HTR-8/SVneo (cell line): ENCODE results near the gene DALRD3.
A peak's percentile ranks its signal among the peaks of the same experiment; 100 is the strongest.

Experiments used
- DNase-seq: peaks from one replicate; pipeline ENCODE4 v3.0.0; 2011; ENCODE audit warnings: low spot score, mixed read lengths; ENCODE audit not compliant: insufficient read length
- FAIRE-seq: peaks from 2 replicates; lab custom pipeline; 2011; peaks lifted over from hg19 to GRCh38; lab: Jason Lieb, UNC

The DALRD3 gene

DNA sequence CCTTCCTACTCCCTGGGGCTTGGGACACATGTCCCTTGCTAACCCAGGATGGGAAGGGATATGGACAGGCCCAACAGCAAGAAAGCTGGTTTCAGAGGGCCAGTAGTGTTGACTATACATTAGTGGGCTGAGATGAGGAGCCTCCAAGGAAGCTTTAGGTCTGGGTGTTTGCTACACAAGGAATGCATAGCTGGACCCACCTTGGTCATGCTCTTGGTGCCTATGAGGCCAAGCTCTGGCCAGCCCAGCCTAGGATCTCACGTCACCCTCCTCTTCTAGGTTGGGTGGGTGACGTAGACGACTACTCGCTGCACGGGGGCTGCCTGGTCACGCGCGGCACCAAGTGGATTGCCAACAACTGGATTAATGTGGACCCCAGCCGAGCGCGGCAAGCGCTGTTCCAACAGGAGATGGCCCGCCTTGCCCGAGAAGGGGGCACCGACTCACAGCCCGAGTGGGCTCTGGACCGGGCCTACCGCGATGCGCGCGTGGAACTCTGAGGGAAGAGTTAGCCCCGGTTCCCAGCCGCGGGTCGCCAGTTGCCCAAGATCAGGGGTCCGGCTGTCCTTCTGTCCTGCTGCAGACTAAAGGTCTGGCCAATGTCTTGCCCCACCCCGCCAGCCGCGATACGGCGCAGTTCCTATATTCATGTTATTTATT lies 11.8 kb downstream of the DALRD3 start:
- DNase-seq (no peak), FAIRE-seq (no peak)

DNA sequence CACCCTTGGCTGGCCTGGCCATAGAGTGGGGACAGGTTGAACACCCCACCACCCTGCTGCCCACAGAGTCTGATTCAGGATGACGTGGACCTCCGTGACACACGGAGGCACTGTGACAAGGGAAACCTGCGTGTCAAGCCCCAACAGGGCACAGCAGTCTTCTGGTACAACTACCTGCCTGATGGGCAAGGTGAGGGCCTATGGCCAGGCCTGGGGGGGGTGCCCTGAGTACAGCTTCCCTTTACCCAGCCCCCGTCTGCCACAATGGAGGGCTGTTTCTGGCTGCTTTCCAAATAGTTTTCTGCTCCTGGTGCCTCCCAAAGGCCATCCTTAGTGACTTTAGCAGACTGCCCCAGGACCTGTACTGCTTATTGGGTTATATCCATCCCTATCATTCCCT lies 12.4 kb downstream of the DALRD3 start:
- FAIRE-seq = peak; percentile 58
- no peak for DNase-seq

DNA sequence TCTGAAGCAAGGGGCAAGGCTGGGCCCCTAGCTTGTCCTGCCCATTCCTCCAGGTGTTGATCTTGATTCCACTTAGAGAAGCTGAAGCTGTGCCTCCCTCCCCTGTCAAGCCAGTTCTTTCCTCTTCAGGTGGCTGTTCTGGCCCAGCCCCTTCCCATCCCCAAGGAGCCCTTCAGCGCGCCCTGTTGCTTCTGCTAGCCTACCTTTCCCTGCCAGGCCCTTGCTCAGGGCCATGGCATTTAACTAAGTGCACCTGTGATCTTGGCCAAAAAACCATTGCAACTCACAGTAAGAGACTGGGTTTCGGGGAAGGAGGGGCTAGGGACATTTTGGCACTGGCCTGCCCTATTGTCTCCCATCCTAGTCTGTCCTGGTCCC lies 13.1 kb downstream of the DALRD3 start:
- FAIRE-seq (no peak), DNase-seq (no peak)

DNA sequence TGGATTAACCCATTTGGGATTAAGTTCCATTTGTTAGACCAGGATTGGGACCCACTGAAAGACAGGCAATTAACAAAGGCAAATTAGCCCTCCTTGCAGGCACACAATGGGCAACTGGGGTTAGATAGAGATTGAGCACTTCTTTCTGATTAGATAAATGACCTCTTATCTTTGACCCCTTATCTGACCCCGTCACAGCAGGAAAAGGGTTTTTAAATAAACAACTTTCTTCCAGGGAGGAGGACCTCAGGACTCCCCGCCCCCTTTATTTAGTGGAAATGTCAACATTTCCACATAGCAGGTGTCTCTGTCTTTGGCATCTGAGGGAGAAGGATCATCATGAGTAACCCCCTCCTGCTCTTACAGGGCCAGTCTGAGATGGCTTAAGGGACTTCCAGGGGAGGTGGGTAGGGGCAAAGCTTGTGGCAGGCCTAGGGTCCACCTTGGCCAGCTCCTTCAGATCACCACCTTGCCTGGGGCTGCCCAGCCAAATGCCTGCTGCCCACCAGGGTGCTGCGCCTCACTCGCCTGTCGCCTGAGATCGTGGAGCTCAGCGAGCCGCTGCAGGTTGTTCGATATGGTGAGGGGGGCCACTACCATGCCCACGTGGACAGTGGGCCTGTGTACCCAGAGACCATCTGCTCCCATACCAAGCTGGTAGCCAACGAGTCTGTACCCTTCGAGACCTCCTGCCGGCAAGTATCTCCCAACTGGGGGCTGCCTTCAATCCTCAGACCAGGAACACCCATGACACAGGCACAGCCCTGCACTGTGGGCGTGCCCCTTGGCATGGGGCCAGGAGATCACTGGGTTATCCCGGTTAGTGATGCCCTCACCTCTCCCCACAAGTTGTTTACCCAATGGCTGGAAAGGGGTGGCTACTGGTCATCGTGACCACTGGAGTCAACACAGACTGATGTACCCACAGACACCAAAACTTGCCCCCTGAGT lies 13.8 kb downstream of the DALRD3 start:
- DNase-seq (no peak), FAIRE-seq (peak; percentile 4)

DNA sequence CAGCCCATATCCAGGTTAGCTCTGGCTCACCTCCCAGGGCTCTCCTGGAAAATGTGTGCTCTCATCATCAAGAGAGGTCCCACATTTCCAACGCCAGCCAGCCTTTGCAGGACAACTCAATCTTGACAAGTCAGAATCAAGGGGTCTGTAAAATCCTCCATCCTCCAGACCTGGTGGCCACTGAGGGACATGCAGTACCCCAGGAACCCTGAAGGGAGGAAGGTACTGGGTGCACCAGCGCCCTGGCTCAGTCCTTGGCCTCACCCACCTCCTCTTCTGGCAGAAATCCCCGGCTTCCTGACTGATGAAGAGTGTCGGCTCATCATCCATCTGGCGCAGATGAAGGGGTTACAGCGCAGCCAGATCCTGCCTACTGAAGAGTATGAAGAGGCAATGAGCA lies 17.2 kb downstream of the DALRD3 start:
- DNase-seq = no peak
- no peak for FAIRE-seq

DNA sequence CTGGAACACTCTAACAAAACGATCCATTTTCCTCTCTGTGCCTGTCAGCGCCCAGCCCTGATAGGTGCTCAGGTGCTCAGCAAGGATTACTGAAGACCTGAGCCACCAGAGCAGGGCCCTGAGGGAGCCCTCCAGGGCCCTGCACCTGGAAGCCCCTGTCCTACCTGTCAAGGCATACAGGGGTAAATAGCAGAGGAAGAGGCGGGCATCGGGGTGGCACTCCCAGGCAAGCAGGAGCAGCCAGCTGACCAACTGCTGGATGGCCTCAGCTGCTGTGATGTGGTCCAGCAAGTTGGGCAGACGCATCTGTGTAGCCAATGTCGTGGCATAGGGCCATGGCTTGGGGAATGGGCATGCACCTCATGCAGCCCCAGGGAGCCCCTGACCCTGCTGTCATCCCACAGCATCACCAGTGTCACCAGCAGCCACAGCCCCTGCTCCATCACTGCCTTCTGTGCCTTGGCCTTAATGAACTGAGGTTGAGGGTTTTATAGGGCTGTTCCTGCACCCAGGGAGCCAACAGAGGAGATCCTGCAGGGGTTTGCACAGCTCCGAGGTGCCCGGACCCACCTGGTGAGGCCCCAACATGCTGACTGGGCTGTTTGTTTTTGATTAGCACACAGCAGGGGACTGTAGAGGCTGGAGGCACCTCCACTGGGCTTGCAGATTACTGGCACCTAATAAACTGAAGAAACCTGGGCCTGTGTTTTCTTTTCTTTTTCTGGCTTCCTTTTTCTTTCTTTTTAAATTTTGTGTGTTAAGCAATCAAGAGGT lies 19.1 kb downstream of the DALRD3 start:
- DNase-seq (no peak), FAIRE-seq (no peak)

DNA sequence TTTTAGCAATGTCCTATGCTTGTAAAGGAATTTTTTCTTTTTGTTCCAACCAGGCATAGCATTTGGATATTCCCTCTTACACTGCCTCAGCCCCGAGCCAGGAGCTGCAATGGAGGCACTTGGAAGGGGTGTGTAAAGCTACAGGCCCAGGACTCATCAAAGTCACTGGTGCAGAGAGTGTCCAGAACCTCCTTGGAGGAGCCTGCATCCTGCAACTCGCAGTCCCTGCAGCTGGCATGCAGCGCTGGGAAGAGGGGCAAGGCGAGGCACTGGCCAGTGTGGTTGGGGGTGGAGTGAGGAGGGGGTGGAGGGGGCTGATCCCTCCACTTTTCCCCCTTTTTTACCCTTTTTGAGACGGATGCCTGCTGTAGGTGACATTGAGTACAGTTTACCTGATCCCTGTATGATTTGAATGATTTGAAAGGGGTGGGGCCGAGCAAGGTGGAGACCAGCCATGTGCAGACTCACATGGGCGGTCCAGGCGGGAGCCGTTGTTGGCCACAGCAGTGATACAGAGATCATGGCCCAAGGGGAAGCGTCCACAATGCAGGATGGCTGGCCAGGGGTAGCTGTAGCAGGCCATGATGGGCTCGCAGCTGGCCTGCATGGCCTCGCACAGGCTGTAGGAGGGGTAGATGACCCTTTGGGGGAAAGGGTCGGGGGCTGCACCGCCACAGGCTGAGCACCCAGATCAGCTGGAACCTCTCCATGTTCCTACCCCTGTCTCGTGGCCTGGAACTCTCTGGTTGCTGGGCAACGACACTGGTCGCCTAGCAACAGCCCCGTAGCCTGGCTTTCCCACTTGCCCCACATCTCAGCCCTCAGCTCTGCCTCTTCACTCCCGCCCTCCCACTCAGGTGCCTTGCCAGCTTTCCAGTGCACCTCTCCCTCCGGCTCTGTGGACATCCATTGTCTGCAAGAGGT lies 20.4 kb downstream of the DALRD3 start:
- DNase-seq (no peak), FAIRE-seq (no peak)

DNA sequence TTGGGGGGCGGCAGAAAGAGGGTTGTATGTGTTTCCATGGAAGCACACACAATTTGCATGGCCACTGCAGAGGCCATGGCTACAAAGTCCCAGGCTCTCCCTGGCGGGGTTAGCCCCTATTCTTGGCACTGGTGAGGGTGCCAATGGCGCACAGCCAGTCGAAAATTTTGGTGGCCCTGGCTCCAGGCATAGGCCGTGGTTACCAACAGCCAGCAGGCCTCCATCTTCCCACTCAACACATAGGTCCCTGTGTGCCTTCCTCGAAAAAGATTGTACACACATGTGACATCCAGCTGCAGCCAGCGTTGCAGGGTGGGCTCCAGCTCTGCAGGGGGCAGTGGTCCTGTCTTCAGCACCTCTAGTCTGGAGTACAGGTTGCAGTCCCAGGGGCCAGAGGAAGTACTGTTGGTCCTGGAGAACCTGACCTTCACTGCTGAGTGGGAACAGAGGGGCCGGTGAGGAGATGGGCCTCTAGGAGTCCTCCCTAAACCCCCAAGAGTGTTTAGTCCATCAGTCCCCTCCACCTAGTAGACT lies 21.2 kb downstream of the DALRD3 start:
- DNase-seq (no peak), FAIRE-seq (no peak)

DNA sequence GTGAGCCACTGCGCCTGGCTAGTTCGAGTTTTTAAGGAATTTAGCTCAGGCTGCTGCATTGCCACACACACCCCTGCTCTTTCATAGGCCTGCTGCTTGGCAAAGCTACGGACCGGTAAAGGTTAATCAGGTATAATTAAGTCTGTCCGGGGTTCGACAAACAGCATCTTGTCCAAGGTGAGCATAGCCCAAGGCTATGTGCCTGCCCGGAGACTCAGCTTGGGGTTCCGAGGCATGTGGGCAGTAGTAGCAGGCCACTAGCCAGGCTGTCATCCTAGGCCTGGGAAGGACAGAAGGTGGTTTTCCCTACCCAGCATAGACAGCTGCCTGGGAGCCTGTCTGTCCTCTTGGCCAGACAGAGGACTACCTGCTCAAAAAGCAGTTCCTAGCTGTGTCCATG lies 21.7 kb downstream of the DALRD3 start:
- FAIRE-seq (no peak), DNase-seq (no peak)

DNA sequence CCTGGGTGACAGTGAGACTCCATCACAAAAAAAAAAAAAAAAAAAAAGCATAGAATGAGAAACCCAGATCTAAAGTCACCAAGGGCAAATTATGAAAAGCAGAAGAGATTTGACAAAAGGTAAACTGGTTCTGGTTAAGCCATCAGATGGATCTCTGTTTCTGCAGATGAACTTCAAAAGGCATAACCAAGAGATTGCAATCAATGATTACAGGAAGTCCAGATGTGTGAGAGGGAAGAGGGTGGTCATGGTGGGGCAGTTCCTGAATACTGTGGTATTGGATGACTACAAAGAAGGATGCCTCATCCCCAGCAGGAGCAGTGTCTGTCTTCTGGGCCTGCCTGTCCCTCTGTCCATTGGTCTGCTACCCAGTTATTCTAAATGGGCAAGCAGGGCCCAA lies 24.5 kb downstream of the DALRD3 start:
- DNase-seq (no peak), FAIRE-seq (no peak)

DNA sequence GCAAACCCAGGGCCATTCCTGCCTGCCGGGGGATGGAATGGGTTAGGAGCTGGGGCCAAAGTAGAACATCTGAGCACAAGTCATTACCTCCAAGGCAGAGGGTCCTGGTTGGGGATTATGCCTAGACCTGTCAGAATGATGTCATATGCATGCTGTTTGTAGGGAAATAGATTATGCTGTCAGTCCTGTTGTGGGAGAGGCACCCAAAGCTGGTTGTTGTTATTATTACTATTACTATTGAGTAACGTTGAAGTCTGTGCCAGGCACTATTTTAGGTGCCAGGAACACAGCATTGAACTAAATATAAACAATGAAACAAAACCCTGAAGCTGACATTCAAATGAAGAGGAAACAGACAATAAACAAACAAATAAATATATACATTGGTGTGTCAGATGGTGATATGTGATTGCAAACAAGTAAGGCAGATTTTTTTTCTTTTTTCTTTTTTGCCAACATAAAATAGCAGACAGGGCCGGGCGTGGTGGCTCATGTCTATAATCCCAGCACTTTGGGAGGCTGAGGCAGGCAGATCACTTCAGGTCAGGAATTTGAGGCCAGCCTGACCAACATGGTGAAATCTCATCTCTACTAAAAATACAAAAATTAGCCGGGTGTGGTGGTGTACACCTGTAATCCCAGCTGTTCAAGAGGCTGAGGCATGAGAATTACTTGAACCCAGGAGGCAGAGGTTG lies 26.4 kb downstream of the DALRD3 start:
- DNase-seq (no peak), FAIRE-seq (no peak)

DNA sequence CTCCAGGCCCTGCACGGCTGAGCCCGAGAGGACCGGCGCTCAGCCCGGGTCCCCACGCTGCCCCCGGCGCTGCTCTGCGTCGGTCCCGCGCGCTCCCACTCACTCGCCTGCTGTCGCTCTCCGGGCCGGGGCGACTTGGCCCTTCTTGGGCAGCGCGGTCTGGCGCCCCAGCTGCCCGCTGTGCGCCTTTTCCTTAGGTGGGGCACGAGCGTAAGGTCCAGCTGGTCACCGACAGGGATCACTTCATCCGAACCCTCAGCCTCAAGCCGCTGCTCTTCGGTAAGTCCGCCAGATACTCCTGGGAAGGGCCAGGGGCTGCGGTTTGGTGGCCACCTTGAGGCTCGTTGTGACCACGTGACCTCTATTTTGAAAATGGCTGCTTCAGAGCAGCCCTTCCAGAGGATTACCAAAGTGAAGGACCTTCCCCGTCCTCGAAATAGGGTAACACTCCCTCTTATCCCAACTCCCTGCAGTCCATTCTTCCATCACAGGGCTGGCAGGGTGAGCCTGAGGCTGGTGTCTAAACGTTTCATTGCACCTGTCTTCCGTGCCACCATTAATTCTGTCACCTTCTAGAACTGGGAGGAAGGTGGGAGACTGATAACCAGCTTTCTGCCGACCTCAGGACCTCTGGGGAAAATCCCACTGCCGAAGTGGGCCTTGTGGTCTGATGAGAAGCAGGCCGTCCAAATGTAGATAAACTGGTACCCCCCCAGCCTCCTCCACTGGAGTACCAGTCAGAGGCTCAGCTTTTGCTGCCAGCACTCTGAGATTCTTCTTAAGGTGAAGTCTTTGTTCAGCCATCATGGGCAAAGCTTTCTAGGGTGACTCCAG lies 27.5 kb downstream of the DALRD3 start:
- DNase-seq (peak; percentile 27), FAIRE-seq (no peak)

DNA sequence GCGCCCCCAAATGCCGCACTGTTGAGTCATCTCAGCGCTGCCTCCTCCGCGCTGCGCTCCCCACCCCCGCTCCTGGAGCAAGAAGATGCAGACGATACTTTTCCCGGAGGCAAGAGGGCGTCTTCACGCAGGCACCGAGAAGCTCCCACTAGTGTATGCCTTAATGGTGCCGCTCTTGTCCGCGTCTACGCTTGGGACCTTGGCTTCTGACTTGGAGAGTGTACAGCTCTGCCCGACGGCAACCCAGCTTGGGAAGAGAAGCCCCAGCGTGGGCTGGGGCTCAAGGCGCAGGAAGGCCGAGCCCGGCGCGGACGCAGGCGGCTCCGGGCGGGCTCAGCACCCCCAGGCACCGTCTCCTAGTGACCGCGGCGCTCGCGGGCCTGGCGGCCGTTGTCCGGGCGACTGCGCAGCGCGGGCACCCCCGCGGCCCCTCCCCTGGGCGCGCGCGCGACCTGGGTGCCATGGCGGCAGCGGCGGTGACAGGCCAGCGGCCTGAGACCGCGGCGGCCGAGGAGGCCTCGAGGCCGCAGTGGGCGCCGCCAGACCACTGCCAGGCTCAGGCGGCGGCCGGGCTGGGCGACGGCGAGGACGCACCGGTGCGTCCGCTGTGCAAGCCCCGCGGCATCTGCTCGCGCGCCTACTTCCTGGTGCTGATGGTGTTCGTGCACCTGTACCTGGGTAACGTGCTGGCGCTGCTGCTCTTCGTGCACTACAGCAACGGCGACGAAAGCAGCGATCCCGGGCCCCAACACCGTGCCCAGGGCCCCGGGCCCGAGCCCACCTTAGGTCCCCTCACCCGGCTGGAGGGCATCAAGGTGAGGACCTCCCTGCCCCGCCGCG lies 28.4 kb downstream of the DALRD3 start, which contains the start of gene P4HTM:
P4HTM (plus strand) TSS at position 446 of the 840 bp plus-strand sequence; CDS start at position 462, 16 bp downstream.
- FAIRE-seq (no peak), DNase-seq (peak; percentile 90)

DNA sequence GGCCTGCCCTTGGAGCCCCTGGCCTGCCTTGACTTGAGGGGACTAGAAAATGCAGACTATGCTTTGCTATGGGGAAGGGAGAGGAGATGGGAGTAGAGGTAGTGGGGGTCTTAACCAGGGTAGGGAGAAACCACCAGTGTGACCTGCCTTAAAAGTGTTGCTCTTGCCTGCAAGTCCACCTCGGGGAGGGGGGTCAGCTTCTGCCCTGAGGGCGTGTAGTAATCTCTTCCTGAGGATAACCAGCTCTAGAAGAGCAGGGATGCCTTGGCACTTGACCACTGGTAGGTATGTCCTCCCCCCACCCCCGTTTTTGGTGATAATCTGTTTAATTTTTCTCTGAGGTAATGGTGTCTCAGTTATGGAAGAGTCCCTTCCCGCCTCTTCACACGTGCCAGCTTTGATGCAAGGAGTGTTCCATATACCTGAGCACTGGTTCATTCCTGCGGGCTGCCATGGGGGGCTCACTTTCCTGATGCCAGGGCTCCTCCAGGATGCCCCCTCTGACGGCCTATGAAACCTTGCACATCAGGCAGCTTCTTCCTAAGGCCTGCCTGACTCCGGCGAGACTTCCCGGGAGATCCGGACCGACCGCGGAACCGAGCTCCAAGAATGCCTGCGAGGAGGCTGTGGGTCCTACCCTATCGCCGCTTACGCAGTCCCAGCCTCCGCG lies 29.1 kb downstream of the DALRD3 start:
- DNase-seq = peak; percentile 45
- FAIRE-seq = peak; percentile 95

DNA sequence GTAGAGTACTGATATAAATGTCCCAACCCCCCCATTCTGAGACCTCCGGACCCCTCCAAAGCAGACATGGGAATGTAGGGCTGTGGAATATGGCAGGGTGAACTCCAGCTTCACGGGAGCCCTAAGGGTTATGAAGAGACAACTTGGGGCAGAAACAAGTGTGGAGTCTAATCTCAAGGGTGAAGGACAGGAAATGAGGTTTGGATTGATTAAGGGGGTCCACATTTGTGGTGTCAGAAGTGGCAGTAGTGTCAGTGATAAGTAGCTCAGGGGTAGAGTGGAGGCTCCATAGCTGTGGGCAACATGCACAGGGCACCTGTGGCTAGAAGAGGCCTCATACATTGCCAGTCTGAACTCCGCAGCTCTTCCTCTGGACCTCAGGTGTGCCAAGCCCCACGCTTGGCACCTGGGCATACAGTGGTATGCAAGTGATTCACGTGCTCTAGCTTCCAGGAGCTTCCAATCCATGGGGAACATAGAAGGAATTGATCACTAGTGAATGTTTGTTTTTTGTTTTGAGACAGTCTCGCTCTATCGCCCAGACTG lies 32.5 kb downstream of the DALRD3 start:
- DNase-seq (no peak), FAIRE-seq (no peak)

DNA sequence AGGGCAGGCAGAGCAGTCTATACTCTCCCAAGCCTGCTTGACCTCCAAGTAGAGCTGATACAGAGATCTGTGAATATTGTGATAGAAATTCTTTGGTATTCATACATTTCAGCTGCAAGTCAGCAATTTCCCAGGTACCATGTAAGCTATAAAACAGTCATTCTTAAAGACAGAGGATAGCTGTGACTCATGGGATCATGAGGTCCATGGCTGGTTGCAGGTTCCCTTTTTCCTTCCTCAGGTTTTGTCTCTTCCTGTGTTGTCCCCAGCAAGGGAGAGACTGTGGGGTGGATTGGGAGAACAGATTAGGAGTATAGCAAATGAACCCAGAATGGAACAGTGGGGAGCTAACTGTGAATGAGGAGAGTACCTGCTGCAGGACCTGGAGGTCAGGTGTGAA lies 33.7 kb downstream of the DALRD3 start:
- DNase-seq (no peak), FAIRE-seq (peak; percentile 38)
